ENCODE data around the gene ASMTL.
"Not testable (repeated sequence)": the region's sequence is repeated elsewhere in the genome, so short reads cannot be mapped to it uniquely, and the experiment has no call there.

The ASMTL gene

DNA sequence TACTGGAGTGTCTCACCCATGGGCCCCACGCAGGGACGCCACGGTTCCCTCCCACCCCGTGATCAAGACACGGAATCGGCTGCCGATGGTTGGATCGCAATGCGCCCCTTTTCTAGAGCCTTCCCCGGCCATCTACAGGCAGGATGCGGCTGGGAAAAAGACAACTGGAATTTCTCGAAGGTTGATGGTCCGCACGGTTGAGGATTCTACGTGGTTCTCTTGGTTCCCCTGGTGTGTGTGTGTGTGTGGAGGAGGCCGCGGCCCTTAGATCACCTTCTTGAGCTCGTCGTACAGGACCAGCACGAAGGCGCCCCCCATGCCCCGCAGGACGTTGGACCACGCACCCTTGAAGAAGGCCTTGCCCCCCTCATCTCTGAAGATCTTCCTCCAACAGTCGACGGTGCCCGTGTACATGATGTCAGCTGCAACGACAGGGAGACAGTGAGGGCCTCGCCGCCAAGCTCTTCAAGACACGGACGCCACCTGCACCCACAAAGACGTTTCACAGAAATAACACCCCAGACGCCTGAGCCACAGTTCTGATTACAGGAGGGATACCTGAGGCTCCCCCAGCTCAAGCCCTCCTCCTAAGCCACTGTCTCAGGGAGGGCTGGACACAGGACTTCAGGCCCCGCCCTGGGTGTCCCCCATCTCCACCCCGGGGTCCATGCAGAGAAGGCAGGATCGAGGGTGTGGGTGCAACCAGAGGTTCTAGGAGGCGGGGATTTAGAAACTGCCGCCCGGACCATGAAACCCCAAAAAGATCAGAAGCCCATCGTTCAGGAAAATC, 66.2 kb downstream of the ASMTL start:
- no peak for DNase-seq (ENCODE audit: extremely low read depth, low read depth)
- TF ChIP-seq, protein P1, sequence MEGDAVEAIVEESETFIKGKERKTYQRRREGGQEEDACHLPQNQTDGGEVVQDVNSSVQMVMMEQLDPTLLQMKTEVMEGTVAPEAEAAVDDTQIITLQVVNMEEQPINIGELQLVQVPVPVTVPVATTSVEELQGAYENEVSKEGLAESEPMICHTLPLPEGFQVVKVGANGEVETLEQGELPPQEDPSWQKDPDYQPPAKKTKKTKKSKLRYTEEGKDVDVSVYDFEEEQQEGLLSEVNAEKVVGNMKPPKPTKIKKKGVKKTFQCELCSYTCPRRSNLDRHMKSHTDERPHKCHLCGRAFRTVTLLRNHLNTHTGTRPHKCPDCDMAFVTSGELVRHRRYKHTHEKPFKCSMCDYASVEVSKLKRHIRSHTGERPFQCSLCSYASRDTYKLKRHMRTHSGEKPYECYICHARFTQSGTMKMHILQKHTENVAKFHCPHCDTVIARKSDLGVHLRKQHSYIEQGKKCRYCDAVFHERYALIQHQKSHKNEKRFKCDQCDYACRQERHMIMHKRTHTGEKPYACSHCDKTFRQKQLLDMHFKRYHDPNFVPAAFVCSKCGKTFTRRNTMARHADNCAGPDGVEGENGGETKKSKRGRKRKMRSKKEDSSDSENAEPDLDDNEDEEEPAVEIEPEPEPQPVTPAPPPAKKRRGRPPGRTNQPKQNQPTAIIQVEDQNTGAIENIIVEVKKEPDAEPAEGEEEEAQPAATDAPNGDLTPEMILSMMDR (IDR thresholded peaks at IDR 0.05; ENCODE audit: low read depth, low read length): no peak

DNA sequence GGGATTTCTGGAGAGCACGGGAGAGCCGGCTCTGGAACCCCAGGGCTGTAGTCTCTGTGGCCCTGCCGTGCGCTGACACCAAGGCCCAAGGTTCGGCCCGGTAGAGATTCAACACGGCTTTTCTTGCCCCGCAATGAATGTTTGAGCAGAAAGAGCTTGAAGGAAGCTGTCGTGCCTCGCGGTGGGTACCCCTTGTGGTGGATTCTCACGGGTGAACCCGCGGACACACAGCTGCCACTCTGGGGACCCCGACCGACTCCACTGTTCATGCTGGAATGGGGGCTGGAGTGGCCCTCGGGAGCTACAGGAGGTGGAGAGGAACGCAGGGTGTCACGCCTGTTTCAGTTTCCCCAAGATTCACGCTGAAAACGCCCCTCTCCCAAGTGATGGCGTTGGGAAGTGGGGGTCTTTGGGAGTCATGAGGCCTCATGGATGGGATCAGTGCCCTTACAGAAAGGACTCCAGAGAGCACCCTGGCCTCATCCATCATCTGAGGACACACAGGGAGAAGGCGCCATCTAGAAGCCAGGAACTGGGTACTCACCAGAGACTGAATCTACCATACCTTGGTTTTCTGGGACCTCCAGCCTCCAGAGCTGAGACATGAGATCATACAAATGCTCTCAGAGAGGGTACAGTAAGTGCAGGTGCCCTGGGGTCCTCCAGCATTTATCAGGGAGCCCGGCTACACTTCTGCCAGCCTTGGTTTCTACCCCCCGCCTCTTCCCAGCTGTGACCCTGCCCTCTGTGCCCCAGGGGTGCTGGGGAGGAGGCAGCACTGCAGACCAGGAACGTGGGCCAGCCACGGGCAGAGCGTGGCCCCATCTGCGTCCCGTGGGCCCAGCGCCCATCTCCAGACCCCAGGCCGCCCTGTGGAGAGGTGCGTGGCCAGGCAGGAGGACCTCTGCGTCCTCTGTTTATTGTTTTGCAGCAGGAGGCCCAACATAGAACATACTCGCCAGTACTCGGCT, 67.2 kb downstream of the ASMTL start:
- DNase-seq (ENCODE audit: extremely low read depth, low read depth): no peak

DNA sequence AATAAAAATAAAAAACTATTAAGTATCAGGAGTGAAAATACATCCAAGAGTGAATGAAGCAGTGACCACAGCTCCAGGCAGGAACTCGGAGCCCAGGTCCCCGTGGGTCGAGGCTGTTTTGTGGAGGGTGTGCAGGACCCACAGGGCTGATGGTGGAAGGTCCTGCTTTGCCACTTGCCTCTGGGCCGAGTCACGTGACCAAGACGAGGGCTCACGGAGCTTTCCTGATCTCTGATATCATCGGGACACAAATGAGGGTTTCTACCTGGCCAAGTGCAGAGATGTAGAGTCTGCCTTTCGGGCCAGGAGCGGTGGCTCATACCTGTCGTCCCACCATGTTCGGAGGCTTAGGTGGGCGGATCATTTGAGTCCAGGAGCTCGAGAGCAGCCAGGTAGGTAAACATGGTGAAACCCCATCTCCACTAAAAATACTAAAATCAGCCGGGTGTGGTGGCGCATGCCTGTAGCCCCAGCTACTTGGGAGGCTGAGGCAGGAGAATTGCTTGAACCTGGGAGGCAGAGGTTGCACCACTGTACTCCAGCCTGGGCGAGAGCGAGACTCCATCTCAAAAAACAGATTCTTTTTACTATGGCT, 68.0 kb downstream of the ASMTL start:
- no peak for DNase-seq (ENCODE audit: extremely low read depth, low read depth)

More for the DNA sequence above, 67.2 kb downstream of the ASMTL start:
- TF ChIP-seq, protein P1 (IDR thresholded peaks at IDR 0.05; ENCODE audit: low read depth, low read length): no peak

DNA sequence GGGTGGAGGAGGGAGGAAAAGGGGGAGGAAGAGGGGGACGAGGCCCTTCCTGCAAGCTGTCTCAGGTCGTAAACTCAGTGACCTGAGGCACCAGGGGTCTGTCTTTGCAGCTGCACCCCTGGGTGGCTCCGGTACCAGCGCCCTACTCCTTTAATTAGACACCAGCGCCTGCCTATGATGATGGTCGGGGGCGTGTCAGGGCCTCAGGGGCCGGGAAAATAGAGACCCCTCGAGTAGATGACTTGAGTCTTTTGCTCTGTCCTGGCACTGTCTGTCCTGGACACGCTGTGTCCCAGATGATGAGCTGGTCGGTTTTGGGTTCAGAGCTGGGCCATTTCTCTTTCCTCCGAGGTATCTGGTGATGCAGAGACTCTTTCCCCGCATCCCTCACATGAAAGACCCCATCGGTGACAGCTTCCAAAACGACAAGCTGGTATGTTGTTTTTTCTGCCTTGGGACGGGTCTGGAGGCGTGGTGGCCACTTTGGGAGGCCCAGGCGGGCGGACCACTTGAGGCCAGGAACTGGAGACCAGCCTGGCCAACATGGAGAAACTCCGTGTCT, 72.0 kb downstream of the ASMTL start:
- DNase-seq (ENCODE audit: extremely low read depth, low read depth): no peak
- TF ChIP-seq, protein P1 (IDR thresholded peaks at IDR 0.05; ENCODE audit: low read depth, low read length): no peak

More for the DNA sequence above, 68.0 kb downstream of the ASMTL start:
- TF ChIP-seq, protein P1 (IDR thresholded peaks at IDR 0.05; ENCODE audit: low read depth, low read length): no peak

DNA sequence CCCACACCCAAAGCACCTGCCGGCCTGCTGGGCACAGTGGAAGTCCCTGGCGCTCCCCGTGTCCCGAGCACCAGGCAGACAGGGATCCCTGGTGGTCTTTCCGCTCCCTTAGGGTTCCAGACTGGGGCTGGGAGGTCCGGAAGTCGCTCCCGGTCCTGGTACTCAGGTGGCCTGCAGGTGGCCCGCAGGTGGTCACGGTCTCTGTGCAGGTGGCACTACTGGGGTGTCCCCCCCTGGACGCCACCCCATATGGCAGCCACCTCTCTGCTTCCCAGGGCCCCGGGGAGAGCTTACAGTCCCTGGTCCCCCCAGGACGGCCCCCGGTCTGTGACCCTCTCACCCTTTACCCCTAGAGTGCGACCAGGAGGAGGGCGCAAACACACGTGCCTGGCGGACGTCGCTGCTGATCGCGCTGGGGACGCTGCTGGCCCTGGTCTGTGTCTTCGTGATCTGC, 74.4 kb downstream of the ASMTL start:
- TF ChIP-seq, protein P1 (IDR thresholded peaks at IDR 0.05; ENCODE audit: low read depth, low read length): no peak
- no peak for DNase-seq (ENCODE audit: extremely low read depth, low read depth)

DNA sequence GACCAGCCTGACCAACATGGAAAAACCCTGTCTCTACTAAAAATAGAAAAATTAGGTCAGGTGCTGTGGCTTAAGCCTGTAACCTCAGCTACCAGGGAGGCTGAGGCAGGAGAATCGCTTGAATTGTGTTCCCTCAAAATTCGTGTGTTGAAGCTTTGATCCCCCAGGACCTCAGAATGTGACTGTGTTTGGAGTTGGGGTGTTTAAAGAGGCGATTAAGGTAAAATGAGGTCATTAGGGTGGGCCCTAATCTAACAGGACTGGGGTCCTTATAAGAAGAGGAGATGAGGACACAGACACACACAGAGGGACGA, 84.4 kb downstream of the ASMTL start:
- DNase-seq (ENCODE audit: extremely low read depth, low read depth): no peak
- TF ChIP-seq, protein P1 (IDR thresholded peaks at IDR 0.05; ENCODE audit: low read depth, low read length): no peak

DNA sequence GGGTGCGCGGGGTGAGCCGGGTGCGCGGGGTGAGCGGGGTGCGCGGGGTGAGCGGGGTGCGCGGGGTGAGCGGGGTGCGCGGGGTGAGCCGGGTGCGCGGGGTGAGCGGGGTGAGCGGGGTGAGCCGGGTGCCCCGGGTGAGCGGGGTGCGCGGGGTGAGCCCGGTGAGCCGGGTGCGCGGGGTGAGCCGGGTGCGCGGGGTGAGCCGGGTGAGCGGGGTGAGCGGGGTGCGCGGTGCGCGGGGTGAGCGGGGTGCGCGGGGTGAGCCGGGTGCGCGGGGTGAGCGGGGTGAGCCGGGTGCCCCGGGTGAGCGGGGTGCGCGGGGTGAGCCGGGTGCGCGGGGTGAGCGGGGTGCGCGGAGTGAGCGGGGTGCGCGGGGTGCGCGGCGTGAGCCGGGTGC, 86.3 kb downstream of the ASMTL start:
- DNase-seq (ENCODE audit: extremely low read depth, low read depth): not testable (repeated sequence)

Data from AG09319 (cell line).